Measurements from ENCODE around the gene U2SURP.
A peak's percentile ranks its signal among the peaks of the same experiment; 100 is the strongest.
"Not testable (repeated sequence)": the region's sequence is repeated elsewhere in the genome, so short reads cannot be mapped to it uniquely, and the experiment has no call there.

Gene U2SURP

DNA sequence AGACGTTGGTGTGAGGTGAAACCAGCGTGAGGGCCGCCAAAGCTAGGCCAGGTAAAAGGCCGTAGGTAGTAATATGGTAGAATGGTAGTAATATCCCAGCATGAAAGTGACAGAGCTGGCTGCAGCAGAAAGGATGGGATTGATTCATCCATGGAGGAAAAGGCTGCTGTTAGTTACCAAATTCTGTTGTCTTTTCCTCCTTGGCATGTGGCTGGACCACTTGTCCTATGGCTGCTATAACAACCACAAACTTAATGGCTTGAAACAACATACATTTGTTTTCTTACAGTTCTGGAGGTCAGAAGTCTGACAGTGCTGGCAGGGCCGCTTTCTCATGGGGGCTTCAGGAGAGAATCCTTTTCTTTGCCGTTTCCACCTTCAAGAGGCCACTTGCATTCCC lies 70.4 kb downstream of the U2SURP start:
- no peak for DNase-seq (ENCODE audit: low spot score)

GRCh38 chr3:143072298-143073020 lies 71.1 kb downstream of the U2SURP start:
- not testable (repeated sequence) for DNase-seq (ENCODE audit: low spot score)

- not testable (repeated sequence) for DNase-seq (ENCODE audit: low spot score)
Measured at GRCh38 chr3:143073541-143073940, 72.2 kb downstream of the U2SURP start.

GRCh38 chr3:143073983-143074382 lies 72.6 kb downstream of the U2SURP start:
- DNase-seq (ENCODE audit: low spot score) = not testable (repeated sequence)

DNA sequence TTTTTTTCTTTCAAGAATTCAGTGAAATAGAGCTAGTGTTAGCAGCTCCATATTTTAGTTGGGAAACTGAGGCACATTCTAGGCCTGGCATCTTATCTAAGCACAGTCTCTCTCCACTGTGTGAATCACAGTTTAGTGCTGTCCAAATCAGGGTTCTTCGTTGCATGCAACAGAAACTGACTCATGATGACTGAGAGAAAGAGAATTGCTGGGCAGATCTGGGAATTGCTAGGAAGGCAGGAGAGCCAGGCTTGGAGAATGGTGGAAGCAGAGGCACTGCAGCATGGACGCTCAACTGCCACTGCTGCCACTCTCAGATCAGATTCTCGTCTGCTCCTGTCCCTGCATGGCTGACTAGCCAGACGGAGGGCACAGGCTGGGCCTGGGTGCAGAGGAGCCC lies 77.5 kb downstream of the U2SURP start:
- no peak for DNase-seq (ENCODE audit: low spot score)

DNA sequence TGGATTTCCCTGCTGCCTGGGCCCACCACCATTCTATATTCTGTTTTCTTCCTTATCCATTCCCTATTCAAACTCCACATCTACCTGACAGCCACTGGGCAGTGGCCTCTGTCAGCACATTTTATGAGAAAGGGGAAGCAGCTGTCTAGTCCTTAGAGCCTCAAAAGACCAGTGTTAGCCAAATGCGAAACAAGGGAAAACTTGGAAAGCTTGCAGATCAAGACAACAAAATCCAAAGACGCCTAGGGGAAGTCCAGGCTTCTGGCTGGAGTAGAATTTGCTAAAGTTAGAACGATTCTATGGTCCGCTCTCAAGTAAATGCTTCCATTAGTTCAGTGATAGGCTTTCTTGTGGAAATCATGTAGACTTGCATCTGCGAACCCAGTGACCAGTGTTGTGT lies 78.8 kb downstream of the U2SURP start:
- no peak for DNase-seq (ENCODE audit: low spot score)

GRCh38 chr3:143081365-143081764 lies 80.0 kb downstream of the U2SURP start:
- DNase-seq (ENCODE audit: low spot score) = no peak

DNA sequence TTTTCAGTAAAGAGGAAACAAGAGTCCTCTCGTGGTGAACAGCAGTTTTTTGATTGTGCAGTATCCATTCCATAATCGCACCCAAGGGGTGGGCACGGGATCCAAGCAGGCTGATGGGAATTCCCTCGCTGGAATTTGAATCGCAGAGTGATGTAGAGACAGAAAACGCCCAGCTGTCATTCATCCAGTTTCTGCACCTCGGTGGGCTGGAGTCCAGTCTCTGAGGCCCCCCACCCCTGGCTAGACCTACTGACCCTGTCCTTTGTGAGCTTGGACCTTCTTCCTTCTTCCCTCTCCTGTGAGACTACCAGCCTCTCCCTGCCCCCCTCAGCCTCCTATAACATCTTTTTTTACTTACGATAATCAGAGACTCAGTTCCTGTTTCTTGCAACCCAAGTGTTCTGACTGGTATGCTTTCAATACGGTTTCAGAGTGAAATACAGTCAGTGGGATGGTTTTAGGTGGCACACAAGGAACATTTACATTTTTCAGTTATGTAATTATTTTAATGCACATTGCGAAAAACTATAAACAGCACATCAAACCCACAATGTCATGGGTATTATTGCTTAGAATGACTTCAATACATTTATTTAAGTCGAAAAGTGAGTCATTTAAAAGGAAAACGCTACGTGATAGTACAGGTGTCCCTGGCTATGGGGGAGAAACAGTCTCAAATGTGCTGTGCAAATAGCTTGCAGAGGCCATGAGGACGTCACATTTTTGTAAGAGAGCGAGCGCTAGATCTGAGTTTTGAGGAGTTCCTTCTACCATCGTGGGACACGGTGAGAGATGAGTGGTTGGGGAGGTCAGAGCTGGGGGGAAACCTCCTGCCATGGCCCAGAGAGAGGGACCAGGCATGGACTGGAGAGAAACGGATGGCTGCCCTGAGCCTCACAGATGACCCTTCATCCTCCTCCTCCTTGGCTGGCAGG lies 80.7 kb downstream of the U2SURP start:
- DNase-seq (ENCODE audit: low spot score) = peak; percentile 69

DNA sequence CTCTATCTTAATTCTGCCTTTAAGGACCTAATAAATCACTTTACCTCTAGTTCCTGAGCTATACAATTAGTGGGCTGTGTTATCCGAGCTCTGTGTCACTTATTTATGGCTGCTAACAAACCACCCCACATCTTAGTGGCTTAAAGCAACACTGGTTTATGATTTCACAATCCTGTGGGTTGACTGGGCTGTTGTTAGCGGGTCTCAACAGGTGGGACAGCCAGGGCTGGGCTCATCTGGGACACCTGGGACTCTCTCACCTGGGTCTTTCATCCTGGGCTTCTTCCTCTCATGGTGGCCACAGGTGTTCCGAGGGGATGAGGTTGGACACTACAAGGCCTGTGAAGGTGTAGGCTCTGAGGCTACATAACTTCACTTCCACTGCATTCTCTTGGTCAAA lies 82.4 kb downstream of the U2SURP start:
- DNase-seq (ENCODE audit: low spot score) = no peak

GRCh38 chr3:143084856-143085731 lies 83.7 kb downstream of the U2SURP start:
- peak; percentile 38 for DNase-seq (ENCODE audit: low spot score)

GRCh38 chr3:143088835-143089234 lies 87.5 kb downstream of the U2SURP start:
- no peak for DNase-seq (ENCODE audit: low spot score)

DNA sequence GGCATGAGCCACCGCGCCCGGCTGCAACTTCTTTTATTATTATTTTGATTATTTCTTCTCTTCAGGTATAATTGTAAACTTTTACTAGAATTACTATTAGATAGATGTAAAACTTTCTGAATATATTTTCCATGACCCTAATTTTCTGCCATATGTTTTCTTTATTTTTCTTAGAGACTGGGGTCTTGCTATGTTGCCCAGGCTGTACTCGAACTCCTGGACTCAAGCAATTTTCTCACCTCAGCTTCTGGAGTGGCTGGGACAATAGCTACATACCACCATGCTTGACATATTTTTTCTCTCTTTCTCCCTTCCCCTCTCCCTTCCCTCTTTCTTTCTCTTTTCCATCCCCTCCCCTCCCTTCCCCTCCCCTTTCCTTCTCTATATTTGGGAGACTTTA lies 88.6 kb downstream of the U2SURP start:
- DNase-seq (ENCODE audit: low spot score) = no peak

DNA sequence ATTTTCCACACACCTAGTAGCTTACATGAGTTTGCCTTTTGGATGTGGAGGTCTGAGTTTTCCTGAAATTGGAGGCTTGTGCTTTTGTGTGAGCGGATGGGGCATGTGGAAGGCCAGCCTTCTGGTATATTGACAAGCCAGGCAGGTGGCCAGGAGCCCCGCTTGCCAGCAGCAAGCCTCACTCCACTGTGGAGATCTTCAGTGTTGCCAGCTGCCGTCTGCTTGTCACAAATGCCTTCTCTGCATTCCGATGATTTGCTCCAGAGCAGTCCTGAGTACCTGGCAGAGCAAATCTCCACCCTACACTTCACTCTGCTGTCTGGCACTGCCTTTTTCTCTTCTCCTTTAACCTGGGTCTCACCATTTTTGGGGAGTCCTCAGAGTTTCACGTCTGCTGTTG lies 89.1 kb downstream of the U2SURP start:
- DNase-seq (ENCODE audit: low spot score) = no peak

GRCh38 chr3:143090976-143091837 lies 89.8 kb downstream of the U2SURP start:
- DNase-seq (ENCODE audit: low spot score) = no peak

GRCh38 chr3:143092191-143092590 lies 90.8 kb downstream of the U2SURP start:
- no peak for DNase-seq (ENCODE audit: low spot score)

- DNase-seq (ENCODE audit: low spot score) = no peak
Measured at GRCh38 chr3:143095813-143096212, 94.4 kb downstream of the U2SURP start.

GRCh38 chr3:143098032-143098764 lies 96.8 kb downstream of the U2SURP start:
- no peak for DNase-seq (ENCODE audit: low spot score)

- no peak for DNase-seq (ENCODE audit: low spot score)
Measured at GRCh38 chr3:143099210-143099609, 97.8 kb downstream of the U2SURP start.

- DNase-seq (ENCODE audit: low spot score) = no peak
Measured at GRCh38 chr3:143099690-143100089, 98.3 kb downstream of the U2SURP start.

GRCh38 chr3:143100451-143100850 lies 99.1 kb downstream of the U2SURP start:
- no peak for DNase-seq (ENCODE audit: low spot score)
